VCaP (cell line): ENCODE results near the gene DDX55.

ENCODE experiments used
- H3K27ac ChIP-seq: fragments of 450-650 bp; 2 replicates; pipeline ENCODE4 v1.5.1; 2017
- CTCF ChIP-seq: fragments of 450-650 bp; conservative IDR thresholded peaks from 2 replicates; pipeline ENCODE4 v1.5.1; 2017; ENCODE audit warnings: mild to moderate bottlenecking, moderate library complexity

The DDX55 gene

GRCh38 chr12:123645878-123646277, 44.0 kb downstream of the DDX55 start:
- H3K27ac ChIP-seq: no peak overlapping the region
- no peak for TF ChIP-seq CTCF

GRCh38 chr12:123648401-123648800, 46.5 kb downstream of the DDX55 start:
- no peak overlapping the region for H3K27ac ChIP-seq
- TF ChIP-seq CTCF: no peak

- H3K27ac ChIP-seq: no peak overlapping the region
- no peak for TF ChIP-seq CTCF
These were observed 52.3 kb downstream of the DDX55 start for GRCh38 chr12:123654129-123654701.

- H3K27ac ChIP-seq: no peak overlapping the region
- TF ChIP-seq CTCF: no peak
These were observed 53.5 kb downstream of the DDX55 start for GRCh38 chr12:123655420-123655819.

- no peak overlapping the region for H3K27ac ChIP-seq
These were observed 54.5 kb downstream of the DDX55 start for GRCh38 chr12:123656392-123656791.

GRCh38 chr12:123657211-123657610, 55.3 kb downstream of the DDX55 start:
- H3K27ac ChIP-seq: no peak overlapping the region
- no peak for TF ChIP-seq CTCF

More at GRCh38 chr12:123656392-123656791, 54.5 kb downstream of the DDX55 start:
- TF ChIP-seq CTCF: no peak

- TF ChIP-seq CTCF: no peak
- H3K27ac ChIP-seq: no peak overlapping the region
These were observed 58.3 kb downstream of the DDX55 start for GRCh38 chr12:123659996-123660727.
